SK-N-SH treated with all-trans-retinoic acid at 6 μM for 48 hours (cell line): Measurements from ENCODE around the gene RPL12.

Experiments used
- ATAC-seq: fragments of 200-7000 bp; cut with Tn5 transposase; 3 replicates; pipeline ENCODE4 v1.9.1; 2020; ENCODE audit warnings: mild to moderate bottlenecking, moderate library complexity
- BACH2 ChIP-seq: fragments of 250-450 bp; sonication (Bioruptor Pico); IDR thresholded peaks from 2 replicates; pipeline ENCODE4 v1.9.0; 2021; ENCODE audit warnings: mild to moderate bottlenecking, borderline replicate concordance
- CSDC2 ChIP-seq: fragments of 250-450 bp; sonication (Bioruptor Pico); IDR thresholded peaks from 2 replicates; pipeline ENCODE4 v1.5.0; 2020; ENCODE audit warnings: mild to moderate bottlenecking, moderate library complexity
- ESRRG ChIP-seq: fragments of 250-450 bp; sonication (Bioruptor Pico); IDR thresholded peaks from 2 replicates; pipeline ENCODE4 v1.6.1; 2021; ENCODE audit warnings: mild to moderate bottlenecking
- GLIS3 ChIP-seq: fragments of 250-450 bp; sonication (Bioruptor Pico); IDR thresholded peaks from 2 replicates; pipeline ENCODE4 v1.5.0; 2020; ENCODE audit warnings: mild to moderate bottlenecking, moderate library complexity
- ISL1 ChIP-seq: fragments of 250-450 bp; sonication (Bioruptor Pico); IDR thresholded peaks from 2 replicates; pipeline ENCODE4 v2.1.2; 2022; ENCODE audit warnings: mild to moderate bottlenecking, moderate library complexity
- OSR1 ChIP-seq: fragments of 250-450 bp; sonication (Bioruptor Pico); IDR thresholded peaks from 2 replicates; pipeline ENCODE4 v1.8.0; 2022; ENCODE audit warnings: moderate library complexity, mild to moderate bottlenecking, inconsistent platforms
- PATZ1 ChIP-seq: fragments of 250-450 bp; sonication (Bioruptor Pico); IDR thresholded peaks from 2 replicates; pipeline ENCODE4 v1.8.0; 2020; ENCODE audit warnings: mild to moderate bottlenecking, moderate library complexity, borderline replicate concordance
- POU6F1 ChIP-seq: fragments of 250-450 bp; sonication (Bioruptor Pico); IDR thresholded peaks from 2 replicates; pipeline ENCODE4 v1.8.0; 2021; ENCODE audit warnings: low read depth, mild to moderate bottlenecking, moderate library complexity, borderline replicate concordance
- PPARA ChIP-seq: fragments of 250-450 bp; sonication (Bioruptor Pico); IDR thresholded peaks from 2 replicates; pipeline ENCODE4 v1.5.0; 2020; ENCODE audit warnings: mild to moderate bottlenecking, borderline replicate concordance
- RARB ChIP-seq: fragments of 250-450 bp; sonication (Bioruptor Pico); IDR thresholded peaks from 2 replicates; pipeline ENCODE4 v1.8.0; 2021; ENCODE audit warnings: mild to moderate bottlenecking, moderate library complexity
- SNAI2 ChIP-seq: fragments of 250-450 bp; sonication (Bioruptor Pico); IDR thresholded peaks from 2 replicates; pipeline ENCODE4 v1.5.0; 2020; ENCODE audit warnings: mild to moderate bottlenecking, moderate library complexity
- TCF4 ChIP-seq: fragments of 250-450 bp; sonication (Bioruptor Pico); IDR thresholded peaks from 2 replicates; pipeline ENCODE4 v1.8.0; 2021; ENCODE audit warnings: mild to moderate bottlenecking, moderate library complexity, borderline replicate concordance
- TOX ChIP-seq: fragments of 250-450 bp; sonication (Bioruptor Pico); IDR thresholded peaks from 2 replicates; pipeline ENCODE4 v1.8.0; 2021; ENCODE audit warnings: mild to moderate bottlenecking, moderate library complexity, borderline replicate concordance
- ZC3H10 ChIP-seq: fragments of 250-450 bp; sonication (Bioruptor Pico); IDR thresholded peaks from 2 replicates; pipeline ENCODE4 v1.5.1; 2021; ENCODE audit warnings: mild to moderate bottlenecking, moderate library complexity
- ZFP3 ChIP-seq: fragments of 250-450 bp; sonication (Bioruptor Pico); IDR thresholded peaks from 2 replicates; pipeline ENCODE4 v1.5.0; 2020; ENCODE audit warnings: mild to moderate bottlenecking, moderate library complexity
- ZFP30 ChIP-seq: fragments of 450-650 bp; formaldehyde crosslinking; IDR thresholded peaks from 2 replicates; pipeline ENCODE4 v1.5.0; 2022; ENCODE audit warnings: mild to moderate bottlenecking, moderate library complexity
- ZNF70 ChIP-seq: fragments of 450-650 bp; formaldehyde crosslinking; IDR thresholded peaks from 2 replicates; pipeline ENCODE4 v1.5.0; 2020; ENCODE audit warnings: mild to moderate bottlenecking, moderate library complexity
- TF ChIP-seq, protein P1 (sequence below): fragments of 250-450 bp; sonication (Bioruptor Pico); IDR thresholded peaks from 2 replicates; pipeline ENCODE4 v1.5.1; 2020; ENCODE audit warnings: low read depth, mild to moderate bottlenecking, moderate library complexity
- TF ChIP-seq, protein P2 (sequence below): fragments of 250-450 bp; sonication (Bioruptor Pico); IDR thresholded peaks from 2 replicates; pipeline ENCODE4 v1.5.1; 2021; ENCODE audit warnings: mild to moderate bottlenecking, moderate library complexity
- TF ChIP-seq, protein P3 (sequence below): fragments of 250-450 bp; sonication (Bioruptor Pico); IDR thresholded peaks from 2 replicates; pipeline ENCODE4 v1.5.0; 2020; ENCODE audit warnings: mild to moderate bottlenecking, moderate library complexity

Gene RPL12

DNA sequence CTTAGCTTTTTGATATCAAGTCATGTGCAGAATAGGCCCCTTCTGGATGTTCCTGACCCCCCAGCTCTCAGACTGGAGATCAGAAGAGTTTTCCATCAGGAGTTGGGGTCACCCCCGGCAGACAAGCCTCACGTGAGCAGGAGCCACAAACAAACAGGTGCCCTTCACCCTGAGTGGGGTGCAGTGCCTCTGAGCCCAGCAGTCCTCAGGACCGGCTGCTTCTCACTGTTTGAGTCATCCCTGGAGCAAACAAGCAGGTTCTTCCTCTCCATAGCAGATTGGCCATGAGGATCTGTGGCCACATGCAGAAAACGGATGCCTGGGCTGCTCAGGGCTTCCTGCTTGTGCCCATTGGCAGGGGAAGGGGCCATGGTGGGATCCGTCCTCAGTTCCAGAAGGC, 47.1 kb upstream of the RPL12 start:
- no peak for ATAC-seq

DNA sequence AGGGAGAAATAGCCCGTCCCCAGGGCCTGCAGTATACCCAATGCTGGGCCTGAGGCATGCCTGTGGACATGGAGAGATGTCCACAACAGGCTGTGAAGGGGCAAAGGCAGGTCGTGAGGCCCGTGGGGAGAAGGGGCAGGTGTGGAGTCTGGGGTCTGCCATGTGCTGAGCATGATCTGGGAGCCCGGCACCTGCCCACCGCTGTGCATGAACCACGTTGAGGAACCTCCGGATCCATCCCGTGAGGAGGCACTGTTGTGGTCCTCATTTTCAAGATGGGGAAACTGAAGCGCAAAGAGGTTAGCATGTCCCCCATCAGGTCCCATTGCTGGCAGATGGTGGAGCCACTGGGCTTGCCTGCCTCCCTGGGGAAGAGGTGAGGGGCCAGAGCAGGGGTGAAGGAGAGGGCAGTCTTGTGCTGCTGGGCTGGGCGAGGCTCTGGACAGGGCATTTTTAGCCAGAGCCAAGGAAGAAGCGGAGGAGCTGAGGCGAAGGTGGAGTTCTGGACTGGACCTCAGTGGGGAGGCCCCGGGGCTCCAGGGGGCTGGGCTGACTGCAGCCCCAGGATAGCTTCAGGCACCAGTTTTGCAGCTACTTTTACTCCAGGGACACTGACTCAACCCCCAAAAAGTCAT, 46.6 kb upstream of the RPL12 start:
- ATAC-seq, result no peak
- no peak for TF ChIP-seq RARB (CRISPR knock-in tag)
- TF ChIP-seq, protein P1, sequence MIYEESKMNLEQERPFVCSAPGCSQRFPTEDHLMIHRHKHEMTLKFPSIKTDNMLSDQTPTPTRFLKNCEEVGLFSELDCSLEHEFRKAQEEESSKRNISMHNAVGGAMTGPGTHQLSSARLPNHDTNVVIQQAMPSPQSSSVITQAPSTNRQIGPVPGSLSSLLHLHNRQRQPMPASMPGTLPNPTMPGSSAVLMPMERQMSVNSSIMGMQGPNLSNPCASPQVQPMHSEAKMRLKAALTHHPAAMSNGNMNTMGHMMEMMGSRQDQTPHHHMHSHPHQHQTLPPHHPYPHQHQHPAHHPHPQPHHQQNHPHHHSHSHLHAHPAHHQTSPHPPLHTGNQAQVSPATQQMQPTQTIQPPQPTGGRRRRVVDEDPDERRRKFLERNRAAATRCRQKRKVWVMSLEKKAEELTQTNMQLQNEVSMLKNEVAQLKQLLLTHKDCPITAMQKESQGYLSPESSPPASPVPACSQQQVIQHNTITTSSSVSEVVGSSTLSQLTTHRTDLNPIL, result no peak
- TF ChIP-seq TOX (CRISPR knock-in tag), result no peak
- no peak for TF ChIP-seq GLIS3 (CRISPR knock-in tag)
- TF ChIP-seq OSR1, result no peak
- no peak for TF ChIP-seq ISL1 (CRISPR knock-in tag)
- TF ChIP-seq ESRRG (CRISPR knock-in tag), result no peak
- no peak for TF ChIP-seq PPARA (CRISPR knock-in tag)
- TF ChIP-seq CSDC2 (CRISPR knock-in tag), result no peak

More for the DNA sequence above, 47.1 kb upstream of the RPL12 start:
- TF ChIP-seq RARB (CRISPR knock-in tag) (no peak), ESRRG (CRISPR knock-in tag) (no peak), POU6F1 (CRISPR knock-in tag) (no peak), CSDC2 (CRISPR knock-in tag) (no peak), PPARA (CRISPR knock-in tag) (no peak), ZFP30 (no peak)
- TF ChIP-seq, protein P1, result no peak
- TF ChIP-seq, protein P2, sequence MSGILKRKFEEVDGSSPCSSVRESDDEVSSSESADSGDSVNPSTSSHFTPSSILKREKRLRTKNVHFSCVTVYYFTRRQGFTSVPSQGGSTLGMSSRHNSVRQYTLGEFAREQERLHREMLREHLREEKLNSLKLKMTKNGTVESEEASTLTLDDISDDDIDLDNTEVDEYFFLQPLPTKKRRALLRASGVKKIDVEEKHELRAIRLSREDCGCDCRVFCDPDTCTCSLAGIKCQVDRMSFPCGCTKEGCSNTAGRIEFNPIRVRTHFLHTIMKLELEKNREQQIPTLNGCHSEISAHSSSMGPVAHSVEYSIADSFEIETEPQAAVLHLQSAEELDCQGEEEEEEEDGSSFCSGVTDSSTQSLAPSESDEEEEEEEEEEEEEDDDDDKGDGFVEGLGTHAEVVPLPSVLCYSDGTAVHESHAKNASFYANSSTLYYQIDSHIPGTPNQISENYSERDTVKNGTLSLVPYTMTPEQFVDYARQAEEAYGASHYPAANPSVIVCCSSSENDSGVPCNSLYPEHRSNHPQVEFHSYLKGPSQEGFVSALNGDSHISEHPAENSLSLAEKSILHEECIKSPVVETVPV (CRISPR knock-in tag), result no peak
- TF ChIP-seq, protein P3, sequence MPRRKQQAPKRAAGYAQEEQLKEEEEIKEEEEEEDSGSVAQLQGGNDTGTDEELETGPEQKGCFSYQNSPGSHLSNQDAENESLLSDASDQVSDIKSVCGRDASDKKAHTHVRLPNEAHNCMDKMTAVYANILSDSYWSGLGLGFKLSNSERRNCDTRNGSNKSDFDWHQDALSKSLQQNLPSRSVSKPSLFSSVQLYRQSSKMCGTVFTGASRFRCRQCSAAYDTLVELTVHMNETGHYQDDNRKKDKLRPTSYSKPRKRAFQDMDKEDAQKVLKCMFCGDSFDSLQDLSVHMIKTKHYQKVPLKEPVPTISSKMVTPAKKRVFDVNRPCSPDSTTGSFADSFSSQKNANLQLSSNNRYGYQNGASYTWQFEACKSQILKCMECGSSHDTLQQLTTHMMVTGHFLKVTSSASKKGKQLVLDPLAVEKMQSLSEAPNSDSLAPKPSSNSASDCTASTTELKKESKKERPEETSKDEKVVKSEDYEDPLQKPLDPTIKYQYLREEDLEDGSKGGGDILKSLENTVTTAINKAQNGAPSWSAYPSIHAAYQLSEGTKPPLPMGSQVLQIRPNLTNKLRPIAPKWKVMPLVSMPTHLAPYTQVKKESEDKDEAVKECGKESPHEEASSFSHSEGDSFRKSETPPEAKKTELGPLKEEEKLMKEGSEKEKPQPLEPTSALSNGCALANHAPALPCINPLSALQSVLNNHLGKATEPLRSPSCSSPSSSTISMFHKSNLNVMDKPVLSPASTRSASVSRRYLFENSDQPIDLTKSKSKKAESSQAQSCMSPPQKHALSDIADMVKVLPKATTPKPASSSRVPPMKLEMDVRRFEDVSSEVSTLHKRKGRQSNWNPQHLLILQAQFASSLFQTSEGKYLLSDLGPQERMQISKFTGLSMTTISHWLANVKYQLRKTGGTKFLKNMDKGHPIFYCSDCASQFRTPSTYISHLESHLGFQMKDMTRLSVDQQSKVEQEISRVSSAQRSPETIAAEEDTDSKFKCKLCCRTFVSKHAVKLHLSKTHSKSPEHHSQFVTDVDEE (CRISPR knock-in tag), result no peak

DNA sequence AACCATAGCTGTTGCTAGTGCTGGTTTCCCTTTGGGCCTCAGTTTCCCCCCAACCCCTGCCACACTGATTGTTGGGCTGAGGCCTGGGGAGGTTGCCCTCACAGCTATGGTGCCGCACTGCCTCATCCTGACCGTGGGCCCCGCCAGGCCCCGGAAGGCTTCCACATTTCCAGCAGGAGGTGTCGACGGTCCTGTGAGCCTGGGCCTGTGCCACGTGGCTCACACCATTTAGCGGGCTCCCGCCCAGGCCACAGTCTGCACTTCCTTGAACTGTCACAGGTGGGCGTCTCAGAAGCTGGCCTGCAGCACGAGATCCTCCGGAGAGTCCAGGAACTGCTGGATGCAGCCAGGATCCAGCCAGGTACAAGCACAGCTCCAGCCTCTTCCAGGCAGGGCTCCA, 45.8 kb upstream of the RPL12 start:
- TF ChIP-seq ZNF70 (CRISPR knock-in tag), result no peak
- no peak for TF ChIP-seq TCF4 (CRISPR knock-in tag)
- TF ChIP-seq CSDC2 (CRISPR knock-in tag), result no peak
- TF ChIP-seq ZFP30, result no peak
- no peak for TF ChIP-seq GLIS3 (CRISPR knock-in tag)
- no peak for ATAC-seq

- peak; percentile 9 for ATAC-seq
- TF ChIP-seq TCF4 (CRISPR knock-in tag), result no peak
- TF ChIP-seq SNAI2 (CRISPR knock-in tag), result no peak
- no peak for TF ChIP-seq BACH2
- TF ChIP-seq ZFP3, result no peak
- no peak for TF ChIP-seq OSR1
- no peak for TF ChIP-seq ZC3H10 (CRISPR knock-in tag)
- TF ChIP-seq POU6F1 (CRISPR knock-in tag), result no peak
- no peak for TF ChIP-seq TOX (CRISPR knock-in tag)
- no peak for TF ChIP-seq ZFP30
- TF ChIP-seq PATZ1 (CRISPR knock-in tag), result no peak
- TF ChIP-seq ISL1 (CRISPR knock-in tag), result no peak
- no peak for TF ChIP-seq RARB (CRISPR knock-in tag)
- TF ChIP-seq, protein P2 (CRISPR knock-in tag), result no peak
Measured at GRCh38 chr9:127495884-127496555, 44.8 kb upstream of the RPL12 start.
